Urinary bladder (tissue), 4 donors: ENCODE measurements around the gene MARCHF3. TPM values are rescaled to one million over a fixed set of nuclear protein-coding genes. Genes with fewer than 3 reads are reported as not detected.
"Not testable (repeated sequence)": the region's sequence is repeated elsewhere in the genome, so short reads cannot be mapped to it uniquely, and the experiment has no call there.

Source experiments
- DNase-seq: peaks from one replicate; pipeline ENCODE4 v3.0.0-alpha.2; 2015; ENCODE audit errors: extremely low spot score
- H3K27ac ChIP-seq: one replicate; pipeline ENCODE4 v1.5.1; 2013; ENCODE audit warnings: low read depth, mild to moderate bottlenecking, moderate library complexity
- H3K36me3 ChIP-seq: one replicate; pipeline ENCODE4 v1.6.1; 2013; ENCODE audit warnings: mild to moderate bottlenecking, moderate library complexity; ENCODE audit not compliant: insufficient read depth
- H3K4me1 ChIP-seq: one replicate; pipeline ENCODE4 v1.6.1; 2013; ENCODE audit warnings: mild to moderate bottlenecking, moderate library complexity; ENCODE audit not compliant: insufficient read depth
- H3K4me3 ChIP-seq: one replicate; pipeline ENCODE4 v1.5.1; 2013; ENCODE audit warnings: low read depth, low read length
- WGBS: extraction: QIAGEN DNeasy Blood & Tissue Kit; methylation state at CpG from one replicate; pipeline ENCODE4 v1.1.7; 2013; 5-methylcytosine and 5-hydroxymethylcytosine counted together
- polyA plus RNA-seq: library from polyadenylated mRNA; stranded (reverse); fragments of 200-250 nt; gene quantifications from one replicate; pipeline ENCODE4 v1.2.3, GENCODE V29; 2013
- total RNA-seq: library from RNA; depleted of rRNA; stranded (reverse); fragments of >200 nt; gene quantifications from one replicate; pipeline ENCODE4 v1.2.3, GENCODE V29; 2014
- donor health status: healthy with polysubstance abuse.
- donor health status: healthy.

The MARCHF3 gene
- total and polyA plus RNA-seq, 2 donors = 8.6 to 9.2 TPM

- DNase-seq = no peak
- no peak overlapping the region for H3K27ac ChIP-seq
- H3K36me3 ChIP-seq = no peaks in the 10 kb centered on the region
- no peak overlapping the region for H3K4me3 ChIP-seq
- WGBS = 95% methylated on average over 22 of the region's 22 CpGs
- no peaks in the 10 kb centered on the region for H3K4me1 ChIP-seq
Measured at GRCh38 chr5:126864042-126864688, 166.2 kb downstream of the MARCHF3 start.

DNA sequence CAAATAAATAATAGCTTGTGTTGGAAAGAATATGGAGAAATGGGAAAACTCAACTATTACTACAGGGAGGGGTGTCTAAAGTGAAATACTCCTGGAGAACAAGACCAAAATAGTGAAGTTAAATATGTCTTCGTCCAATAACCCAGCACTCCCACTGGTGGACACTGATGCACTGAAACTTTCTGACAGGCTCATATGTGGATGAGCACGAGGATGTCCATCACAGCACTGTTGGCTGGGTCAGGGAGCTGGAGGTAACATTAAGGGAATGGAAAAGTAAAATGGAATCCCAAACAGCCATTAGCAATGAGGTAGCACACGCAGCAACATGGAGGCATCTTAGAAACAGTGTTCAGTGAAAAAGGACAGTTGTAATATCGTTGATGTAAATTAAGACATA is 167.0 kb downstream of the MARCHF3 start:
- H3K4me1 ChIP-seq = no peaks in the 10 kb centered on the region
- no peak for DNase-seq
- H3K4me3 ChIP-seq = no peak overlapping the region
- 97% methylated on average over 4 of the region's 4 CpGs for WGBS
- H3K27ac ChIP-seq = no peak overlapping the region
- no peaks in the 10 kb centered on the region for H3K36me3 ChIP-seq

GRCh38 chr5:126858441-126858840 is 171.9 kb downstream of the MARCHF3 start:
- Histone ChIP-seq H3K36me3 (no peaks in the 10 kb centered on the region), H3K4me1 (no peaks in the 10 kb centered on the region), H3K4me3 (no peak overlapping the region), H3K27ac (no peak overlapping the region)
- DNase-seq = no peak
- WGBS = 89% methylated on average over 11 of the region's 11 CpGs

GRCh38 chr5:126857472-126858410 is 172.6 kb downstream of the MARCHF3 start:
- 49% methylated on average over 13 of the region's 13 CpGs for WGBS
- Histone ChIP-seq H3K4me1 (no peaks in the 10 kb centered on the region), H3K27ac (no peak overlapping the region), H3K4me3 (no peak overlapping the region), H3K36me3 (no peaks in the 10 kb centered on the region)
- no peak for DNase-seq

DNA sequence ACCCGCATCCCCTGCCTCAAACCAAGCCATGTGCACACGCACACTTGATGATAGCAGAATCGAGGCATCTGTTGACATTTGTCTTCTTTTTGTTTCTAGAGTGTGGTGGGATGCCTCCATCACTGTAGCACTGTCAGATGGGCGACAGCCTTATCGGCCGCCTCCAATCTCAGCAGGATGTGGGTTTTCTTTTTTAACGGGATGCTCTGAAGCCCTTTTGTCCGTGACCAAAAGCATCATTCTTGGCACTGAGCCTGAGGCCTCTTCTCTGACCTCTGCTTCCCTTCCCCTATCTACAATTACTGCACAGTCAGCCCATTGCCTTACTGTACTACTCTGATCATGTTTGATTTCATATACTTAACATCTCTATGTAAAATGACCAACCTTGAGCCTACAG is 175.1 kb downstream of the MARCHF3 start:
- WGBS = 64% methylated on average over 8 of the region's 8 CpGs
- no peaks in the 10 kb centered on the region for H3K36me3 ChIP-seq
- no peaks in the 10 kb centered on the region for H3K4me1 ChIP-seq
- no peak for DNase-seq
- H3K27ac ChIP-seq = no peak overlapping the region
- H3K4me3 ChIP-seq = no peak overlapping the region

- no peak for DNase-seq
- WGBS = 95% methylated on average over 35 of the region's 35 CpGs
- Histone ChIP-seq H3K4me1 (no peaks in the 10 kb centered on the region), H3K36me3 (no peaks in the 10 kb centered on the region), H3K4me3 (no peak overlapping the region), H3K27ac (no peak overlapping the region)
Measured at GRCh38 chr5:126854526-126855110, 175.7 kb downstream of the MARCHF3 start.

DNA sequence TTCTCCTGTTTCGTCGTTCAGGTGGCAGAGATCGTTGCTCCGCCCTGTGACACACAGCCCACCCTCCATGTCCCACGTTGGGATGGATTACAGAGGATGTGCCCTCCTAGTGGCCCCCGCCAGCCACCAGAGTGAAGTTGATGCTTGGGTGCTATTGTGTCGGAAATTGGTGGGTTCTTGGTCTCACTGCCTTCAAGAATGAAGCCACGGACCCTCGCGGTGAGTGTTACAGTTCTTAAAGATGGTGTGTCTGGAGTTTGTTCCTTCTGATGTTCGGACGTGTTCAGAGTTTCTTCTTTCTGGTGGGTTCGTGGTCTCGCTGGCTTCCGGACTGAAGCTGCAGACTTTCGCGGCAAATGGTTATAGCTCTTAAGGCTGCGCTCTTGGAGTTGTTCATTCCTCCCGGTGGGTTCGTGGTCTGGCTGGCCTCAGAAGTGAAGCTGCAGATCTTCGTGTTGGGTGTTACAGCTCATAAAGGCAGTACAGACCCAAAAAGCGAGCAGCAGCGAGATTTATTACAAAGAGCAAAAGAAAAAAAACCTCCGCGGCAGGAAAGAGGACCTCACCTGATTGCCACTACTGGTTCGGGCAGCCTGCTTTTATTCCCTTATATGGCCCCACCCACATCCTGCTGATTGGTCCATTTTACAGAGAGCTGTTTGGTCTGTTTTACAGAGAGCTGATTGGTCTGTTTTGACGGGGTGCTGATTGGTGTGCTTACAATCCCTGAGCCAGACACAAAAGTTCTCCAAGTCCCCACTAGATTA is 176.6 kb downstream of the MARCHF3 start:
- 93% methylated on average over 27 of the region's 27 CpGs for WGBS
- DNase-seq, H3K4me1 ChIP-seq, H3K27ac ChIP-seq, H3K4me3 ChIP-seq, H3K36me3 ChIP-seq: not testable (repeated sequence)

GRCh38 chr5:126852841-126853271 is 177.5 kb downstream of the MARCHF3 start:
- H3K27ac ChIP-seq = no peak overlapping the region
- no peak for DNase-seq
- no peak overlapping the region for H3K4me3 ChIP-seq
- WGBS = 78% methylated on average over 7 of the region's 7 CpGs
- H3K4me1 ChIP-seq = no peaks in the 10 kb centered on the region
- no peaks in the 10 kb centered on the region for H3K36me3 ChIP-seq

GRCh38 chr5:126852091-126852571 is 178.2 kb downstream of the MARCHF3 start:
- WGBS = 67% methylated on average over 4 of the region's 4 CpGs
- Histone ChIP-seq H3K36me3 (no peaks in the 10 kb centered on the region), H3K4me3 (no peak overlapping the region), H3K4me1 (no peaks in the 10 kb centered on the region), H3K27ac (no peak overlapping the region)
- DNase-seq = no peak

GRCh38 chr5:126851501-126852011 is 178.8 kb downstream of the MARCHF3 start:
- no peak overlapping the region for H3K27ac ChIP-seq
- WGBS = 65% methylated on average over 14 of the region's 14 CpGs

GRCh38 chr5:126849101-126849678 is 181.2 kb downstream of the MARCHF3 start:
- no peak for DNase-seq
- Histone ChIP-seq H3K4me3 (no peak overlapping the region), H3K4me1 (no peaks in the 10 kb centered on the region), H3K36me3 (no peaks in the 10 kb centered on the region), H3K27ac (no peak overlapping the region)
- 40% methylated on average over 3 of the region's 3 CpGs for WGBS

More at GRCh38 chr5:126851501-126852011, 178.8 kb downstream of the MARCHF3 start:
- Histone ChIP-seq H3K4me3 (no peak overlapping the region), H3K36me3 (no peaks in the 10 kb centered on the region), H3K4me1 (no peaks in the 10 kb centered on the region)
- no peak for DNase-seq

DNA sequence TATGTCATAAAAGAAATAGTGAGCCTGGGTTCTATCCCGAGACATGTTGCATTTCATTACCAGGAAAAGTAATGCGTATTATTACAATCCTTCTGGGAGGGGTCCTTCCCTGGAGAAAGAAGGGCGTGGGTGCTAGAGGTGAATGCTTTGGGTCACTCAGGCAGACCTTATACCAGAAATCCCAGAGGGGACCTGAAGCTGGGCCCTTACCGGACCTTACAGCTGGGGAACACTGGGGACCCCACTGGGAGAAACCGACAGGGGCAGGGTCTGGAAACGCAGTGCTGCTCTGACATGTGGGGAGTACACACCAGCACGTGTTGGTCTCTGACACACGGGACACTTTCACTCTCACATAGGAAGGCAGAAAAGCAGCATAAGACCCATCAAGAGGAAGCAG is 182.1 kb downstream of the MARCHF3 start:
- 67% methylated on average over 8 of the region's 8 CpGs for WGBS
- Histone ChIP-seq H3K4me3 (no peak overlapping the region), H3K4me1 (no peaks in the 10 kb centered on the region)

DNA sequence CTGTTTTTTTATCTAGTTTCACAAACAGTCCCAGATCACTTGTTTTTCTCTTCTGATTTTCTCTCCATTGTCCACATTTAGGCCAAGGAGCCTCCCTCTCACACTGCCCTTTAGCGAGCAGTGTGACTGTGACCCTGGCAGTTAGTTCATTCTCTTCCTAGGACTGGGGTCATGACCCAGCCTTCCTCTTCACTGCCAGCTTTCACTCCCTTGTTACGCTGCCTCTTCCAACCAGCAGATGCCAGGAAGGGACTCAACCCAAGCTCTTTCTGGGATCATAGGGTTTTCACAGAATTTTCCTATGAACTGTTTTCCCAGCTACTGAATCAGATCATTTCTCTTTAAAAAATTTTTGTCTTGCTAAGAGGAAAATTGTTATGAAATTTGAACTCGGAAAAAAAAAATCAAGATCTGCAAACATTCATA is 182.5 kb downstream of the MARCHF3 start:
- DNase-seq = no peak
- H3K27ac ChIP-seq = no peak overlapping the region
- no peaks in the 10 kb centered on the region for H3K36me3 ChIP-seq

More for the DNA sequence above, 182.1 kb downstream of the MARCHF3 start:
- DNase-seq = no peak
- Histone ChIP-seq H3K27ac (no peak overlapping the region), H3K36me3 (no peaks in the 10 kb centered on the region)

More for the DNA sequence above, 182.5 kb downstream of the MARCHF3 start:
- 59% methylated on average over 3 of the region's 3 CpGs for WGBS
- Histone ChIP-seq H3K4me3 (no peak overlapping the region), H3K4me1 (no peaks in the 10 kb centered on the region)
